ENCODE data around the gene PGS1. TPM values are rescaled to one million over a fixed set of nuclear protein-coding genes. Genes with fewer than 3 reads are reported as not detected.

Gene PGS1
- total RNA-seq, 1 donor from 2014 or later, result 41.8 TPM

DNA sequence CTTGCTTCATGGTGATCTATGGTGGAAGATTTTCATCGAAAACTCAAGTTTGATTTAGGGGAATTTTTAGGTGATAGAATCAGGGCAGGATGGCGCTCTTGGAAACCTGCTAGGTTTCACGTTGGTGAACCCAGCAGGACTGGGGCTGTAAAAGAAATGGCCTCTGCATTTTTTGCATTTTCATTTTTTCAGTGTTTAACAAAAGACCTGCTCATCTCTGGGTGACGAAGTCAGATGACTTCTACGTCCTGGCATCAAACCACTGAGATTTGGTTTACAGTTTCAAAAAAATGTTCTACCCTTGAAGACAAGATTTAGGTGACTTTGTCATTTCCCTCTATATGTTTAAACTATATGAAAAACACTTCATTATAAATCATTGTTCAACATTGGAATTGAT is 1.9 kb downstream of the PGS1 start:
- H3K9me3 ChIP-seq, result no peaks in the 10 kb centered on the region
- H3K27ac ChIP-seq, result no peak overlapping the region
- no peak overlapping the region for H3K4me3 ChIP-seq
- no peaks in the 10 kb centered on the region for H3K27me3 ChIP-seq
- TF ChIP-seq, protein P1, sequence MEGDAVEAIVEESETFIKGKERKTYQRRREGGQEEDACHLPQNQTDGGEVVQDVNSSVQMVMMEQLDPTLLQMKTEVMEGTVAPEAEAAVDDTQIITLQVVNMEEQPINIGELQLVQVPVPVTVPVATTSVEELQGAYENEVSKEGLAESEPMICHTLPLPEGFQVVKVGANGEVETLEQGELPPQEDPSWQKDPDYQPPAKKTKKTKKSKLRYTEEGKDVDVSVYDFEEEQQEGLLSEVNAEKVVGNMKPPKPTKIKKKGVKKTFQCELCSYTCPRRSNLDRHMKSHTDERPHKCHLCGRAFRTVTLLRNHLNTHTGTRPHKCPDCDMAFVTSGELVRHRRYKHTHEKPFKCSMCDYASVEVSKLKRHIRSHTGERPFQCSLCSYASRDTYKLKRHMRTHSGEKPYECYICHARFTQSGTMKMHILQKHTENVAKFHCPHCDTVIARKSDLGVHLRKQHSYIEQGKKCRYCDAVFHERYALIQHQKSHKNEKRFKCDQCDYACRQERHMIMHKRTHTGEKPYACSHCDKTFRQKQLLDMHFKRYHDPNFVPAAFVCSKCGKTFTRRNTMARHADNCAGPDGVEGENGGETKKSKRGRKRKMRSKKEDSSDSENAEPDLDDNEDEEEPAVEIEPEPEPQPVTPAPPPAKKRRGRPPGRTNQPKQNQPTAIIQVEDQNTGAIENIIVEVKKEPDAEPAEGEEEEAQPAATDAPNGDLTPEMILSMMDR (IDR thresholded peaks at IDR 0.05), result no peak
- H3K4me1 ChIP-seq, result peaks cover 26 to 37% of the 10 kb centered on the region in 2 donors
- no peaks in the 10 kb centered on the region for H3K36me3 ChIP-seq
- intact Hi-C loops (cut with DNase I), result no loop called here
- no peak for DNase-seq (ENCODE audit: low spot score in 2 of 2)

DNA sequence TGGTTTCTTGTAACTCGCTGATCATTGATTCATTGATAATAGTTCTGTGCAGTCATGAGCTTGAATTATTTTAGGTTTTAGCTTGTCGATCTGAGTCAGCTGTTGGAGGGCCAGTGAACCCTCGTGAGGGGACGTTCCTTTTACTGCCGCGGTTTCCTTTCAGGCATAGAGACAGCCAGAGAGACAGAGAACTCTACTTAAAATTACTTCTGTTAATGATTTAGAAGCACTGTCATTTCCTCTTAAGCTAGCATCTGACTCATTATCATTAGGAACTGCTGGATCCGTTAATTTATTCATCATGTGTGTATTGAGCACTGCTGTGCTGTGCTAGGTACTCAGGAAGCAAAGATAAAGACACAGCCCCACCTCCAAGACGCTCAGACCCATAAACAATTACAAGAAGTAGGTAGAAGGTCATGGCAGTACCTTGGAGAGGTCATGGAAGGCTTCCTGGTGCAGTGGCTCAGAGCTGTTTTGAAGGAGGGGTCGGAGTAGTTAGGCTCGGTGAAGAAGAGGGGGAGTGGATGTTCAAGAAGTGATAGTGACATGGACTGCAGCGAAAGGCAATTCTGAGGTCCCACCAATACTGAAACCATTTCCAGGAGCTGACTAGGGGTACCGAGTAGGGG is 3.3 kb downstream of the PGS1 start:
- H3K9me3 ChIP-seq, result no peaks in the 10 kb centered on the region
- intact Hi-C loops (cut with DNase I), result no loop called here
- H3K4me1 ChIP-seq, result peaks cover 26 to 44% of the 10 kb centered on the region in 2 donors
- no peaks in the 10 kb centered on the region for H3K27me3 ChIP-seq
- no peaks in the 10 kb centered on the region for H3K36me3 ChIP-seq
- peak overlapping the region; percentile 35 to 56 for H3K27ac ChIP-seq
- DNase-seq (ENCODE audit: low spot score in 2 of 2), result no peak
- no peak overlapping the region for H3K4me3 ChIP-seq
- TF ChIP-seq, protein P1 (IDR thresholded peaks at IDR 0.05), result no peak

DNA sequence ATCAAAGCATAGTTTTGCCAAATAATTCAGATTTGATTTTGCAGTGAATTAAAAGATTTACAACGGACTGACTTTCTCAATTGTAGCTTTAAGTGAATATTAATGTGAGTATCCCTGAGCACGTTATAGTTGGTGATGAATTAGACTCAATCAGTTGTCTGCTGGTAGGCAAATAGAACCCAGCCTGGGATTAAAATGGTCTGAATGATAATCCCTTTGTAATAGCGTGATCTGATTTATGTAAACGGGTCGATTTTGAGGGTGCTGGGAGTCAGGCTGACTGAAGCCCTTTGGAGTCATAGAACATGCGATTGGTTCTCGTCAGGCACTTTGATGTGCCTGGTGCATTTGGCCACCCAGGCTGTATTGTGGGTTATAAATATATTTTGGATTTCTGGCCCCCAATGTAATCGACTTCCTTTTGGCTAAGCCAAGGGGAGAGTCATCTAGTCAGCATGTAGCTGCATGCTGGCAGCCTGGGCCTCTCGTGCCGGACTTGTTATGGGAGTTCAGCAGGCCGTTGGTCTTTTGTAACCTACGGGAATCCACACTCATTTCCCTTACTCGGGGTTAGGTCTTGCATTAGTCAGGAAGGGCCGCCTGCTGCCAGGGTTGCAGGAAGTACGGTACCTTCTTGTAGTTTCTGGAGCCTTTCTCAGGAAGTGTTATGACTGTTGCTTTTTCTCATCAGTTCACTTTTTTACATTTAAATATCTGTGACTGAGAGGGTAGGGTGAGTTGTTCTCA is 5.4 kb downstream of the PGS1 start:
- Histone ChIP-seq H3K27ac (peak overlapping the region; percentile 81 to 82), H3K27me3 (no peaks in the 10 kb centered on the region), H3K36me3 (no peaks in the 10 kb centered on the region), H3K4me3 (peak overlapping the region in 1 of 2 donors; percentile 4), H3K4me1 (peaks cover 29 to 52% of the 10 kb centered on the region in 2 donors), H3K9me3 (no peaks in the 10 kb centered on the region)
- intact Hi-C loops (cut with DNase I), result no loop called here
- TF ChIP-seq, protein P1 (IDR thresholded peaks at IDR 0.05), result no peak
- DNase-seq (ENCODE audit: low spot score in 2 of 2), result peak; percentile 89 to 98

DNA sequence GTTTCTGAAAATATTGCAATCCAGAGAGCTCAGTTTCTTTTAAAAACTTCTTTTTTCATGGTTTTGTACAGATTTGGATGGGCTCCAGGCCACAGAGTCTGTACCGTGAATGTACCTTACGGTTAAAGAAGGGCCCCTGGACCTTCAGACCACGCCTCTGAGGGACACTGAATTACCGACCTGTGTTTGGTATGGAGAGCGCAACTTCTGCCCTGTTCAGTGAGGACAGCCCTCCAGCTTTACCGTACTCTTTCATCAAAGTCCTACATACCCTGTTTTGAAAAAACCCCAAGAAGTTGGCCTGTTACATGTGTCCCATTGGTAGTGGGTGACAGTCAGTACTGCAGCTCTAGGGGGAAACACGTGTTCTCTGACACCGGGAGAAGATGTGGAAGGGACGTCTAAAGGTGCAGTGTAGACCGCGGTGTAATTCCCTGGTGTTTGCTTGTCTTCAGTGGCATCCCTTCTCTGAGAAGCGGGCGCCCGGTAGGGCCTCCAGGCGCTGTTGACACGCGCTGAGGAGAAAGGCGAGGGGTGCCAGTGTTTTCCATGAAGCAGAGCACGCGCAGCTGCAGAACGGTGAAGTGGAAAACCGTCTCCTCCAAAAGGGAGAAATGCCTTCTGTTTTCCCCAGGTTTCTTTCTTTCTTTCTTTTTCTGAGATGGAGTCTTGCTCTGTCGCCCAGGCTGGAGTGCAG is 6.2 kb downstream of the PGS1 start:
- TF ChIP-seq, protein P1 (IDR thresholded peaks at IDR 0.05), result no peak
- H3K27ac ChIP-seq, result peak overlapping the region; percentile 81 to 82
- no peaks in the 10 kb centered on the region for H3K9me3 ChIP-seq
- no peak overlapping the region for H3K4me3 ChIP-seq
- no peaks in the 10 kb centered on the region for H3K27me3 ChIP-seq
- peaks cover 22 to 45% of the 10 kb centered on the region in 2 donors for H3K4me1 ChIP-seq
- no peaks in the 10 kb centered on the region for H3K36me3 ChIP-seq
- intact Hi-C loops (cut with DNase I), result no loop called here
- DNase-seq (ENCODE audit: low spot score in 2 of 2), result no peak

DNA sequence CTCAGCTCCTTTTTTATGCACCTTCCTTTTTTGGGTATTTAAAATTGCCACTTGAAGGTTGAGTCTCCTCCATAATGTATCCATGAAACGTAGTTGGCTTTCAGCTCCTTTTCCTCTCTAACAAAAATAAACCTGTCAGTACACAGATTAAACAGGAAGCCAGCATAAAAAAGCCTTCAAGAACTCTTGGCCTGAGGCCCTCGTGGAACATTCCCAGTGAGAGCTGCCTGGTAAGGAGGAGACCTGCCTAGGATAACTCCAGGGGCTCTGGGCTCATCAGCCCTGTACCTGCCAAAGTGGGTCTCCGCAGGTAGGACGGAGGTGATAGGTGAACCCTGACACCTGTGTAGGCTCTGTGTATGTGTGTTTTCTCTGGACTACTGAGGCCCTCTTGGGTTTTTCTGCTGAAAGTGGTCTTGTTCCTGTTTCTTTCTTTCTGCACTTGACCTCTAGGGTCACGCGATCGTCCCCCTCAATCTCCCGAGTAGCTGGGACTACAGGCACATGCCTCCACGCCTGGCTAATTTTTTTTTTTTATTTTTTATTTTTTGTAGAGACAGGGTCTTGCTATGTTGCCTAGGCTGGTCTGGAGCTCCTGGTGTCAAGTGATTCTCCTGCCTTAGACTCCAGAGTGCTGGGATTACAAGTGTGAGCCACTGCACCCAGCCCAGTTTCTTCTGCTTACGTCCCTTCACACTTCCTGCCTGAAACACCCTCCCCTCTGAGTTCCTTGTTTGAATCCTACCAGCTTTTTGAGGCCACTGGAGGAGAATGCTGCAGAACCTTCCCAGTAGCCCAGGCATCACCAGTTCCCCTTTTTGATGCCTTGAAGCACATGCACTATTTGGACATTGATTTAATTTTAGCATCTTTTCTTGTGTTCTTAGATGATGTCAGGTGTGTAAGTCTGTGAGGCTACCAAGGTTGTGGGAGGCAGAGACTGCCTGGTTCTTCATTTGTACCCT is 9.8 kb downstream of the PGS1 start:
- TF ChIP-seq, protein P1 (IDR thresholded peaks at IDR 0.05), result no peak
- H3K4me1 ChIP-seq, result peaks cover 16 to 41% of the 10 kb centered on the region in 2 donors
- intact Hi-C loops (cut with DNase I), result no loop called here
- H3K27me3 ChIP-seq, result no peaks in the 10 kb centered on the region
- no peaks in the 10 kb centered on the region for H3K9me3 ChIP-seq
- H3K27ac ChIP-seq, result peak overlapping the region; percentile 55 to 66
- H3K4me3 ChIP-seq, result no peak overlapping the region
- H3K36me3 ChIP-seq, result peaks cover 0 to 5% of the 10 kb centered on the region in 2 donors
- DNase-seq (ENCODE audit: low spot score in 2 of 2), result no peak

Data from ascending aorta (tissue), 2 donors.